ENCODE measurements around the gene ORC5.

GRCh38 chr7:104111271-104111670 lies 96.5 kb downstream of the ORC5 start:
- TF ChIP-seq EZH2 (IDR thresholded peaks at IDR 0.05; ENCODE audit: borderline replicate concordance) (no peak), CTCF (IDR thresholded peaks at IDR 0.05; ENCODE audit: poor library complexity) (no peak), EZH2phosphoT487 (IDR thresholded peaks at IDR 0.05; ENCODE audit: low read depth, severe bottlenecking, unreplicated experiment) (no peak)
